ENCODE data around the gene LRRC41.

- no peak for TF ChIP-seq POLR2A (IDR thresholded peaks at IDR 0.05)
- TF ChIP-seq, protein P1, sequence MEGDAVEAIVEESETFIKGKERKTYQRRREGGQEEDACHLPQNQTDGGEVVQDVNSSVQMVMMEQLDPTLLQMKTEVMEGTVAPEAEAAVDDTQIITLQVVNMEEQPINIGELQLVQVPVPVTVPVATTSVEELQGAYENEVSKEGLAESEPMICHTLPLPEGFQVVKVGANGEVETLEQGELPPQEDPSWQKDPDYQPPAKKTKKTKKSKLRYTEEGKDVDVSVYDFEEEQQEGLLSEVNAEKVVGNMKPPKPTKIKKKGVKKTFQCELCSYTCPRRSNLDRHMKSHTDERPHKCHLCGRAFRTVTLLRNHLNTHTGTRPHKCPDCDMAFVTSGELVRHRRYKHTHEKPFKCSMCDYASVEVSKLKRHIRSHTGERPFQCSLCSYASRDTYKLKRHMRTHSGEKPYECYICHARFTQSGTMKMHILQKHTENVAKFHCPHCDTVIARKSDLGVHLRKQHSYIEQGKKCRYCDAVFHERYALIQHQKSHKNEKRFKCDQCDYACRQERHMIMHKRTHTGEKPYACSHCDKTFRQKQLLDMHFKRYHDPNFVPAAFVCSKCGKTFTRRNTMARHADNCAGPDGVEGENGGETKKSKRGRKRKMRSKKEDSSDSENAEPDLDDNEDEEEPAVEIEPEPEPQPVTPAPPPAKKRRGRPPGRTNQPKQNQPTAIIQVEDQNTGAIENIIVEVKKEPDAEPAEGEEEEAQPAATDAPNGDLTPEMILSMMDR (IDR thresholded peaks at IDR 0.05 in 8 of 11, conservative IDR thresholded peaks at IDR 0.05 in 3 of 11), result no peak
- no peak for TF ChIP-seq POLR2AphosphoS5 (IDR thresholded peaks at IDR 0.05)
Measured at GRCh38 chr1:46280092-46280491, 23.3 kb downstream of the LRRC41 start.

Data from spleen (tissue), 7 donors.